GM15510 (cell line): Measurements from ENCODE around the gene PINLYP.

Experiments
- POLR2A ChIP-seq: IDR thresholded peaks from 3 replicates; pipeline ENCODE4 v1.6.1; 2011; ENCODE audit warnings: borderline replicate concordance; ENCODE audit not compliant: insufficient read length; ENCODE audit errors: extremely low read depth

Gene PINLYP

DNA sequence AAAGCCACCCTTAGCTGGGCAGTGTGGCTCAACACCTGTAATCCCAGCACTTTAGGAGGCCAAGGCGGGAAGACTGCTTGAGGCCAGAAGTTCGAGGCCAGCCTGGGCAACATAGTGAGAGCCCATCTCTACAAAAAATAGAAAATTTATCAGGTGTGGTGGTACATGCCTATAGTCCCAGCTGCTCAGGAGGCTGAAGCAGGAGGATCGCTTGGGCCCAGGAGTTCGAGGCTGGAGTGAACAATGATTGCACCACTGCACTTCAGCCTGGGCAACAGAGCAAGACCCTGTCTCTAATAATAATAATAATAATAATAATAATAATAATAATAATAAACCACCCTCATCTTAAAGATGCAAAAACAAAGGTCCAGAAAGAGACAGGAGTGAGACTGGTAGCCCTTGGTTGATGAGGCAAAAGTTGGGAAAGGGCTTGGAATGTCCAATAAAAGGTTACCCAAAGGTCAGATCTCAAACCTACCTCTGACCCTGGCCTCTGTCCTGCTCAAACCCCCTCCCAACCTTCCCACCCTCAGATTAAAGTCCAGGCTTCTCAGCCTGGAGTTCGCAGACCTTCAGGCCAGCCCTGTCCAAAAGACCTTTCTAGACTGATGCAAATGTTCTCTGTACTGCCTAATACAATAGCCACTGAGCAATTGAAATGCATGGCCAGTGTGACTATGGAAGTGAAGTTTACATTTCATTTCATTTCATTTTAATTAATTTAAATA is 33.5 kb upstream of the PINLYP start:
- TF ChIP-seq POLR2A, result no peak

DNA sequence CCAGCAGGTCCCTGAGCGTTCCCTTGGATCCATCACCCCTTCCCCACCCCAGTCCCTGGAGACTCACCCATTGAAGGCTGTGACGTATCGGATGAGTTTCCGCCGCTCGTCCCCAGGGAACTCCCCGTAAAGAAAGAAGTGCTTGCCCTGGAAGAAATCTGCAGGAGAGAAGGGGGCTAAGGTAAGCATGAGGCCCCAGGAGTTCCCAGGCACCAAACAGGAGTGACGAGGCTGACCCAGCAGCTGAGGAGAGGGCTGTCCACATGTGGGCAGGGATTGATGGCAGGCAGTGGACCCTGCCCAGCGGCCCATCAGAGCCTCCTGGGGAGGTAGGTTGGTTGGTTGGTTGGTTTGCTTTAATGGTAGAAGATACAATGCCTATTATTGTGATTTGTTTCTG is 31.5 kb upstream of the PINLYP start:
- TF ChIP-seq POLR2A, result no peak

DNA sequence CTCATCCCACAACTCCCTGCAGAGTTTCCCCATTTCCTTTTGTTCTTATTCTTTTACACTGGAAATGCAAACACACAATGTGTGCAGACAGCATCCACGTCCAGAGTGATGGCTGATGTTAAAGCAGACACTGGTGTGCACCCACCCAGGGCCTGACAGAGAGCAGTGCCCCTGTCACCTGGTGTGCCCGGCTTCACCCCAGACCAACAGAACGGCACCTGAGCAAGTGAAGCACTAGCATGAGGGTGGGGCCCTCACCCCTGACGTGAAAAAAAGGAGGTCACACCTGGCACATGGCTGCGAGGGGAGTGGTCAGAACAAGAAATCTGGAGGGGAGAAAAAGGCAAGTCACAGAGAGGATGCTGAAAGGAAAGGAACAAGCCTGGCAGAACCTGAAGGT is 30.3 kb upstream of the PINLYP start:
- no peak for TF ChIP-seq POLR2A

DNA sequence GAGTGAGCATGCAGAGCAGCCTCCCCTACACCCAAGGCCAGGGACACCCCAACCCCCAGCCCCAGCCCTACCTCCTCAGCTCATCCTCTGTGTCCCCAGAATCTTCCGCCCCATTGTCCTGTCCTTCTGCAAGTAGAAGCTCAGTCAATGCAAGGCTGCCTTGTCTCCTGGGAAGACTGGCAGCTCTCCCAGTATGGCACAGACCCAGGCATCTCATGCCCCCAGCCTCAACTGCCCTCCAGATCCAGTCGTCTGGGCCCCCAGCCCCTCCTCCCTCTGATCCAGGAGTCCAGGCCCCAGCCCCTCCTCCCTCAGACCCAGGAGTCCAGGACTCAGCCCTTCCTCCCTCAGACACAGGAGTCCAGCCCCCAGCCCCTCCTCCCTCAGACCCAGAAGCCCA is 29.6 kb upstream of the PINLYP start:
- no peak for TF ChIP-seq POLR2A

DNA sequence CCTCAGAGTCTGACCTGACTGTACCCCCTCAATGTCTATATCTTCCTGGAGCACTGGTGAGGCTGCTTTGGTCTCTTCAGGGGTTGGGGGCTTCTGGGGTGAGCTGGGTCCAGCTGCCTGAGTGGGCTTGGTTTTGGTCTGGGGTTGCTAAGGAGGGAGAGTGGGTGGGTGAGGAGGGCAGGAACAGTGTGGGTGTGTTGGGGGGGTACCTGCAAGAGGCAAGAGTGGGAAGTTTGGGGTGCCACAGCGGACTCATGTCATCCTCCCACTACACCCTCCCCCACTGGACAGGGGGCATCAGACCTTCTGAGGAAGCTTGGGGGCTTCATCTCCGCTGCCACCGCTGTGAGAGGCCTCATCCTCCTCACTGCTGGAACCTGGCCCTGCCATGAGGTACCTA is 29.0 kb upstream of the PINLYP start:
- no peak for TF ChIP-seq POLR2A

DNA sequence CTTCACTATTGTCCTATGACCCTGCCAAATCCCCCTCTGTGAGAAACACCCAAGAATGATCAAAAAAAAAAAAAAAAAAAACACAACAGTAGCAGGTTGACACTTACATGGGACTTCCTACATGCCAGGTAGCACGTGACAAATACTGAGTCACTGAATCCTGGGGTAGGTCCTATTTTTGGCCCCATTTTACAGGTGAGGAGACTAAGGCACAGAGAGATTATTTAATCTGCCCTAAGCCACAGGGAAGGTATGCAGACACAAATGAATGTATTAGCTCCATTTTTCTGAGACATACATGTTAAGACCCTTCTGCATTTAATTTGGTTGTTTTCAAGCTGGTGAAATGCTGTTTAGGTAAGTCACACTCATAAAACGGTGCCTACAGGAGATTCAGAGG is 26.9 kb upstream of the PINLYP start:
- no peak for TF ChIP-seq POLR2A

DNA sequence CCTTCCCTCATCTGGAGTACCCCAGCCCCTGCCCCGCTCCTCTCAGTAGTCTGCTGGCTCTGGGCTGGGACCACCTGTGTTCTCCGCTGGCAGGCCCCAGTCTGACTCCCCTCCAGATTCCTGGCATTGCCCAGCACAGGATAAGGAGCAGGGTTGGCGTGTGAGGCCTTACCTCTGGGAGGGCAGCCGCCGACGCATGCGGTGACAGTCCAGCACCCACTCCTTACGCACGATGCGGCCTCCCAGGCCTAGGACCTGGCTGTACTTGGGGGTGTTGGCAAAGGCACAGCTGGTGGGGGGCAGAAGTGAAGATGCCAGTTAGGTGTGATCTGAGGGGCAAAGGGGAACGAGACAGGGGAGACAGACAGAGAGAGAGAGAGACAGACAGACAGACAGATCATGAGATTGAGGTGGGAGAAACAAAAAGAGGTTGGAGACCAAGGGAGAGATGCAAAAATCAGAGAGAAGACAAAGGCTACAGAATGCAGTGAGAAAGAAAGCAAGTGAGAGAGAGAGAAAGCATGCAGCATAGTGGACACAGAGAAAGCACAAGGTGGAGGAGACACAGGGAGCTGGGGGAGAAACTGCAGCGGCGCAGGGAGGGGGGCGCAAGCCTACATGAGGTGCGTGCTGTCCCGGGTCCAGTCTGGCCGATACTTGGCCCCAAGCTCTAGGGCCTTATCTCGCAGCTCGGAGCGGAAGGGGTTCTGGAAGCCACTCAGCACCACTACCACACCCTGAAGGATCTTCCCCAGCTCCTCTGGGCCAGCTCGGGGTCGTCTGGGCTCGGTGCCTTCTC is 24.0 kb upstream of the PINLYP start:
- no peak for TF ChIP-seq POLR2A

DNA sequence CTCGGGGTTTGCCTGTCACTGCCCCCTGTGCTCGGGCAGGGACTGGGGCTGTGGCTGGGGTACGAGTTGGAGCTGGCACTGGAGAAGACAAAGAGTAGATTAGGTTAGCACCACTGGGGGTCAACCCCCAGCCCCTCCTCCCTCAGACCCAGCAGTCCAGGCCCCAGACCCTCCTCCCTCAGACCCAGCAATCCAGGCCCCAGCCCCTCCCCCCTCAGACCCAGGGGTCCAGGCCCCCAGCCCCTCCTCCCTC is 23.5 kb upstream of the PINLYP start:
- no peak for TF ChIP-seq POLR2A

DNA sequence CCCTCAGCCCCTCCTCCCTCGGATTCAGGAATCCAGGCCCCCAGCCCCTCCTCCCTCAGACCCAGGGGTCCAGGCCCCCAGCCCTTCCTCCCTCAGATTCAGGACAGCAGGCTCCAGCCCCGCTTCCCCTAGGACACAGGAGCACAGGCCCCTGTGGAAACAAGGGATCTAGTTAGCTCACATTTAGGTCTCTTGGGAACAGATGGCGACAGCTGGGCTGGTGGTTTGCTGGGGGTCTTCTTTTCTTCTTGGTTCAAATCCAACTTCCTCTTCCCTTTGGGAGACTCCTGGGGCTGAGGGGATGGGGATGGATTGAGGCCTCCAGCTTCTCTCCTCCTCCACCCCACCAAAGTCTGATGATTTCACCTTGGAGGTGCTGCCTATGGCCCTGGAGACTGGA is 23.0 kb upstream of the PINLYP start:
- TF ChIP-seq POLR2A, result no peak

DNA sequence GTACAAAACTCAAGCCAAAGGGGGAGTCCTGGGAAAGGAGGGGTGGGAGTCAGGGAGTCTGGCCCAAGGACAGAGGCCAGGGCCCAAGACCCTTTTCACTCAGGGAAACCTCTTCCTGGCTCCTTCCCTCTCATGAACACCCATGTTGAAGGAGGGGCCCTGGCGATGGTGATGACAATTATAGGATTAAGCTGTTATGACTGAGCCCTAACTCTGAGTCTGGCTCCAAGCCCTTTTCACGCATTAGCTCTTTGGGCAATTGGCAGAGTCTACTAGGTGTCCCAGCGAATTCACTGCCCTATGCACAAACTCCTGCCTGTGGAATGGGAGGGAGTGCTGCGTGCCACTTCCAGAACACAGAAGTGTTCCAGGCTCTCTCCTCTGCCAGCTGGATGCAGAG is 21.9 kb upstream of the PINLYP start:
- no peak for TF ChIP-seq POLR2A

DNA sequence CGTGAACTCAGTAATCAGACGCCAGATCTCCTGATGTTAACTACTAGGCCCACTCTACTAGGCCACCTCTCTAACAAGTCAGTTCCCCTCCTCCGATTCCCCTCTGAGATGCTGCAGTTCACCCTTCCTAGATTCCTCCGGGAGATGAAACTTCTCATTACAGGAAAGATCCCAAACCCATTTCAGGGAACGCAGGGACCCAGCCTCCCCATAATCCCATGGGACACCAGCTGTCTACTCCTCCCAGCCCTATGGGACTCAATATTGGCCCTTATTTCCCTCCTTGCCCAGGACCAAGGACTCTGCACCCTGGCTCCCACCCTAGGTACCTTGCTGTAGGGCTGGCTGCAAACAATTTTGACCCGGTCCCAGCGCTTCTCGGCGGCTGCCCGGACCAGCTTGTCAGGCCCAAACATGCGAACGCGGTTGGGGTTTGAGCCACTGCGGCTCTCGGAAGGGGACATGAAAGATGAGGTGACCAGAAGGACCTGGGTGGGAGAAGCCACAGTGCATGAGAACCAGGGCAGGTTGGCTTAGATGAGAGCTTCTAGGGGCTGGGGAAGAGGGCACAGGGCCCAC is 21.2 kb upstream of the PINLYP start:
- no peak for TF ChIP-seq POLR2A

DNA sequence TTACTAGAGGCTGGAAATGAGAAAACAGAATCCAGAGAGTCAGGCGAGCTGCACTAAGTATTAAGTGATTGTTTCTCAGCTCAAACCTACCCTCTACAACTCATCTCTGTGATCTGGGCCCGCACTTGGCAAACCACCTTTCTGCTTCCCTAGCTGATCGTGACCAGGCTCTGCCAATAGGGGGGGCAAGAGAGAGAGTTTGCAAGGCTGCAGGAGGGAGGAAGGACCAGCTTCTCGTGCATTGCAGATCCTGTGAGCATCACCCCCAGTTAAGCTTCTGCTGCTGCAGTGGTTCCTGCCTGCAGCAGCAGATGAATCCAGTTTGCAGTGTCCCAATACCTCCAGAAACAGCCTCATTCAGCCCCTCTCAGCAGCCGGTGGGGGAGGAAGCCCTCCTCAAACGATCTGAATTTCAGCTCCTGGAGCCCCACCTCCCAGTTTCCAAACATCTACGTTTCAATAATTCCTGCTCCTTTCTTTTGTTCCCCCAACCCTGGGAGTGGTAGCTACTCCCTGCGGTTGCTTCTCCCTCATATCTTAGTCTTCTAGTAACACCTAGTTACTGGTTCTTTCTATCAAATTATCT is 20.3 kb upstream of the PINLYP start:
- TF ChIP-seq POLR2A, result no peak

DNA sequence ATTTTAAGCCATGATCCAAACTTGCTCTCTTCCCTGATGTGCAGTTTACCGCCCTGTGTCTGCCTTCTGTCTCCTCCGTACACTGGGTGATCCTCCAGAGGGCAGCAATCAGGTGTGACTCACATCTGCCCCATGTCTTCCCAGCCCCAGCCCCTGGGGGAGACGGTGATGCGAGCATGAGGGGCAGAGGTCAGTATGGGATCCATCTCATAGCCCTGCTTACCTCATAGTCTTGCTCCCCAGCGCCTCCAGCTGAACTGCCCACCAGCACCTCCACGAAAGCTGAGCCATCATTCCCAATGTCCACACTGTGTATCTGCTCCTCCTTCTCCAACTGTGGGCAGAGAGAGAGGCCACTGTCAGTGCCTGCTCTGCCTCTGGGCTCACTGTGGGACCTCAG is 14.9 kb upstream of the PINLYP start:
- no peak for TF ChIP-seq POLR2A

DNA sequence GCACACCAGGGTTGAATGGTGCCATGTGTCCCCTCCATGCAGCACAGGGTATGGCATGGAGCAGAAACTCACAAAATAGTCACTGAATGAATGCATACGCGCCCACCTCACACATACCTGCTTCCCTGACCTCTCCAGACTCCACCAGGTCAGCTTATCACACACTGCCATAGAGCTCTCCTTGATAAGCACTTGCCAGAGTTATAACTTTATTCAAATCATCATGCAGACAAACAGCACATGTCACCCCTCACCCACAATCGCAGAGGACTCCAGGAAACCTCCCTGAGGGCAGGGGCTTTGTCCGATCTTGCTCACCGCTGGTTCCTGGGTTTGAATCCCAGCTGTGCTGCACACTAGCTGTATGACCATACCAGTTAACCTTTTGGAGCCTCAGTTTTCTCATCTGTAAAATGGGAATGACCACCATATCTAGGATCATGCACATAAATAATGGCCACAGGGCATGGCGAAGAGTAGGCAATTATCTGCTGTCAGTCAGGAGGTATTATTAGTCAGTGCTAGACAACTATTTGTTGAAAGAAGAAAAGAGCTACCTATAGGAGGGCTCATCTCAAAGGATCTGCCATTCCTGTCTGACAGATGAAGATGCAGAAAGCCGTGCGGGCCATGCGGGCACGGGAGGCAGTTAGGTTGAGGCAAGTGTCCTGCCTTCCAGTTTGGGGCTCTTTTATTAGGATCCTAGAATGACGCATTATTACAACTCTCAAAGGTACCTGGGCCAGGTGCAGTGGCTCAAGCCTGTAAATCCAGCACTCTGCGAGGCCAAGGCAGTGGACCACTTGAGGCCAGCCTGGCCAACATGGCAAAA is 14.2 kb upstream of the PINLYP start:
- TF ChIP-seq POLR2A, result no peak

DNA sequence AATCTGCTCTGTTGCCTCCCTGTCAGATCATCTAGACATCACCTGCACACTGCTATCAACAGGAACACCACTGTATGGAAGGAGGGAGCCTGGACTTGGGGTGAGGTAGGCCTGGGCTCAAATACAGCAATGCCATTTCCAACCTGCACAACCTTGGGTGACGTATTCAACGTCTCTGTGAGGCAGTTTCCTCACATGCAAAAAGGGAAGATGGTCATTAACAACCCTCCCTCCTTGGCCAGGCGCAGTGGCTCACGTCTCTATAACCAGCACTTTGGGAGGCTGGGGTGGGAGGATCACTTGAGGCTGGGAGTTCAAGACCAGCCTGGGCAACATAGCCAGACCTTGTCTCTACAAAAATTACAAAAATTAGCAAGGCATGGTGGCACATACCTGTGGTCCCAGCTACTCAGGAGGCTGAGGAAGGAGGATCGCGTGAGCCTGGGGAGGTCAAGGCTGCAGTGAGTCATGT is 13.3 kb upstream of the PINLYP start:
- no peak for TF ChIP-seq POLR2A
